ENCODE data around the gene AP1AR. TPM values are rescaled to one million over a fixed set of nuclear protein-coding genes. Genes with fewer than 3 reads are reported as not detected.

AP1AR gene
- total RNA-seq, 2 donors from 2014 or later = 9.1 to 12.5 TPM

- Histone ChIP-seq H3K36me3 (replicated peaks in 1 of 2; ENCODE audit: insufficient read depth in 1 of 2, low read depth in 2 of 2) (no peaks in the 10 kb centered on the region), H3K4me3 (peak overlapping the region; percentile 35 to 84), H3K4me1 (peaks cover 46% of the 10 kb centered on the region), H3K27ac (peak overlapping the region; percentile 90 to 96 (median 94)), H3K27me3 (no peaks in the 10 kb centered on the region), H3K9me3 (no peaks in the 10 kb centered on the region)
- TF ChIP-seq, protein P1, sequence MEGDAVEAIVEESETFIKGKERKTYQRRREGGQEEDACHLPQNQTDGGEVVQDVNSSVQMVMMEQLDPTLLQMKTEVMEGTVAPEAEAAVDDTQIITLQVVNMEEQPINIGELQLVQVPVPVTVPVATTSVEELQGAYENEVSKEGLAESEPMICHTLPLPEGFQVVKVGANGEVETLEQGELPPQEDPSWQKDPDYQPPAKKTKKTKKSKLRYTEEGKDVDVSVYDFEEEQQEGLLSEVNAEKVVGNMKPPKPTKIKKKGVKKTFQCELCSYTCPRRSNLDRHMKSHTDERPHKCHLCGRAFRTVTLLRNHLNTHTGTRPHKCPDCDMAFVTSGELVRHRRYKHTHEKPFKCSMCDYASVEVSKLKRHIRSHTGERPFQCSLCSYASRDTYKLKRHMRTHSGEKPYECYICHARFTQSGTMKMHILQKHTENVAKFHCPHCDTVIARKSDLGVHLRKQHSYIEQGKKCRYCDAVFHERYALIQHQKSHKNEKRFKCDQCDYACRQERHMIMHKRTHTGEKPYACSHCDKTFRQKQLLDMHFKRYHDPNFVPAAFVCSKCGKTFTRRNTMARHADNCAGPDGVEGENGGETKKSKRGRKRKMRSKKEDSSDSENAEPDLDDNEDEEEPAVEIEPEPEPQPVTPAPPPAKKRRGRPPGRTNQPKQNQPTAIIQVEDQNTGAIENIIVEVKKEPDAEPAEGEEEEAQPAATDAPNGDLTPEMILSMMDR (IDR thresholded peaks at IDR 0.05) = no peak
- TF ChIP-seq POLR2A (IDR thresholded peaks at IDR 0.05) = no peak
- DNase-seq = peak; percentile 28 to 56 (median 42)
- peak; percentile 52 for ATAC-seq
- intact Hi-C loops (cut with DNase I) = no loop called here
- WGBS, 2 donors = 0% methylated on average over 15 of the region's 15 CpGs
Measured at GRCh38 chr4:112284662-112285411, 53.2 kb downstream of the AP1AR start.

DNA sequence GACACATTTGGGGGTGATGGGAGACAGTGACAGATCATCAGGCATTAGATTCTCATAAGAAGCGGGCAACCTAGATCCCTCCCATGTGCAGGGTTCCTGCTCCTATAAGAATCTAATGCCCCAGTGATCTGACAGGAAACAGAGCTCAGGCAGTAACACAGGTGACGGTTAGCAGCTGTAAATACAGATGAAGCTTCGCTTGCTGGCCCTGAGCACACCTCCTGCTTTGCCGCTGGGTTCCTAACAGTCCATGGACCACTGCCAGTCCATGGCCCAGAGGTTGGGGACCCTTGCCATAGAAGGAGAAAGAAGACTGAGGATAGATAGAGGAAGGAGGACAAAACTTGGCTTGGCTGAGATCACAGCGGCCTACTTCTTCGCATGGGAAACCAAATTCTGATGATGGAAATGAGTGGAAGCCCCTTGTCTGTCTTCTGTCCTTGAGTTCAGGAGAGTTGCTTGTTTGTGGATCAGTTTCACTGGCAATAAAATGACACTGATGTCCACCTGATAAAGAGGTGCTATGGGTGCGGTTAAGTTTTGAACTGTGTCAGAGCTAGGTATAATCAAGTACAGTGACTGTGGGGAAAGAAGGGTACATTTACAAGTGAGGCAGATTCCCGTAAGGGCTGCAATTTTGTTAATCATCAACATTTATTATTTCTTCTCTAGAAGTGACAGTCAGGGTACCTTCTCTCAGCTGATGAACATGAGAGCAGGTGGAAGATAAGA lies 55.8 kb downstream of the AP1AR start:
- intact Hi-C loops (cut with DNase I) = no loop called here
- H3K4me3 ChIP-seq = no peak overlapping the region
- 87 to 90% methylated on average over 8 of the region's 8 CpGs for WGBS, 2 donors

DNA sequence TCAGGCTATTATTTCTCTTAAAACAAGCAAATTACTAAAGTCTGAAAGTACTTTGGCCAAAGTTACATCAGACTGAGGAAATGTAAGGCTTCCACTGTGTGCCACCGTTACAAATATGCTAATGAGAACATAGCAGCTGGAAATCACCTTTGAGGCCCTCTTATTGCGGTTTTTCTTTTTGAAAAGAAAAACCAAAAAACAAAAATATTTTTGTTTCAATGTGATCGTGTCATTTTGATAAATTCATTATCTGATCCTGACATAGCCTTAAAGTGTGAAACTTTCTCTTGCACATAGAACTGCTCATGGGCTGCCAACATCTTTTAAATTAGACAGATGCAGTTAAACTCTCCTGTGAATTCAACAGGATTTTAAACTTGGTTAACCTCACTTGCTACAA lies 56.9 kb downstream of the AP1AR start:
- TF ChIP-seq, protein P1 (IDR thresholded peaks at IDR 0.05) = no peak
- no peak for TF ChIP-seq POLR2A (IDR thresholded peaks at IDR 0.05)
- no peaks in the 10 kb centered on the region for H3K9me3 ChIP-seq

More for the DNA sequence above, 55.8 kb downstream of the AP1AR start:
- TF ChIP-seq POLR2A (IDR thresholded peaks at IDR 0.05) = no peak
- TF ChIP-seq, protein P1 (IDR thresholded peaks at IDR 0.05) = no peak
- peaks cover 25% of the 10 kb centered on the region for H3K4me1 ChIP-seq
- ATAC-seq (no peak), DNase-seq (no peak)
- H3K9me3 ChIP-seq = no peaks in the 10 kb centered on the region
- no peak overlapping the region for H3K27ac ChIP-seq
- H3K27me3 ChIP-seq = no peaks in the 10 kb centered on the region
- no peaks in the 10 kb centered on the region for H3K36me3 ChIP-seq (replicated peaks in 1 of 2; ENCODE audit: insufficient read depth in 1 of 2, low read depth in 2 of 2)

DNA sequence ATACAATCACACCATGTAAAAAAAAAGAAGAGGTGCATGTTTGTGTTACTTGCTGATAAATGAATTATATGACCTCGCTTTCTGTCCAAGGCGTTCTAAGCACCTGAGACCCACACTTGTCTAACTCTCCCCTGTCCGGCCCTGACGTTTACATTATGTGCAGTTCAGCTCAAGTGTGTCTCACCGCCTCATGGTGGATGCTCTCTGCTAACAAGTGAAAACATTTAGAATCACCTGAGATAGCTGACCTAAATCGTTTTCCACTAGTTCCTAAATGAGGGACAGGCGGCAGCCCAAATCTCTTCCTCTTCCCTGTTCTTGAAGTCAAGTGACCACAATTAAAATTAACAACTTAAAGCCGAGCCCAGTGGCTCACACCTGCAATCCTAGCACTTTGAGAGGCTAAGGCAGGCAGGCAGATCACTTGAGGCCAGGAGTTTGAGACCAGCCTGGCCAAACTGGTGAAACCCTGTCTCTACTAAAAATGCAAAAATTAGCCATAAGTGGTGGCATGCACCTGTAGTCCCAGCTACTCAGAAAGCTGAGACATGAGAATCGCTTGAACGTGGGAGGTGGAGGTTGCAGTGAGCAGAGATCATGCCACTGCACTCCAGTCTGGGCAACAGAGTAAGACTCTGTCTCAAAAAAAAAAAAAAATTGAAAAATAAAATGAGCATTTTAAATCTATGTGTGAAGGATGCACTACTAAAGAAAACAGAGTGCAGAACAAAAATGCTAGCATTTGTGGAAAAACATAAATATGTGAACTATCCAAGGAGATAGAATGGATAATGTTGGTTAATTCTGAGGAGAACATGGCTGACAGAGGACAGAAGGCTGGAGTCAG lies 58.0 kb downstream of the AP1AR start:
- 79 to 85% methylated on average over 10 of the region's 10 CpGs for WGBS, 2 donors

More for the DNA sequence above, 56.9 kb downstream of the AP1AR start:
- ATAC-seq = no peak
- Histone ChIP-seq H3K4me3 (no peak overlapping the region), H3K27me3 (no peaks in the 10 kb centered on the region), H3K36me3 (replicated peaks in 1 of 2; ENCODE audit: insufficient read depth in 1 of 2, low read depth in 2 of 2) (no peaks in the 10 kb centered on the region), H3K27ac (no peak overlapping the region), H3K4me1 (peaks cover 15% of the 10 kb centered on the region)
- intact Hi-C loops (cut with DNase I) = no loop called here
- no peak for DNase-seq
- 70 to 87% methylated on average over 3 of the region's 3 CpGs for WGBS, 2 donors

More for the DNA sequence above, 58.0 kb downstream of the AP1AR start:
- ATAC-seq (no peak), DNase-seq (no peak)
- Histone ChIP-seq H3K36me3 (replicated peaks in 1 of 2; ENCODE audit: insufficient read depth in 1 of 2, low read depth in 2 of 2) (no peaks in the 10 kb centered on the region), H3K4me1 (peaks cover 8% of the 10 kb centered on the region), H3K4me3 (no peak overlapping the region), H3K27ac (no peak overlapping the region), H3K9me3 (no peaks in the 10 kb centered on the region), H3K27me3 (no peaks in the 10 kb centered on the region)
- TF ChIP-seq, protein P1 (IDR thresholded peaks at IDR 0.05) = no peak
- no peak for TF ChIP-seq POLR2A (IDR thresholded peaks at IDR 0.05)
- intact Hi-C loops (cut with DNase I) = no loop called here

Measured in body of pancreas (tissue), 4 donors.